Left renal cortex interstitium (tissue), 4 donors: Measurements from ENCODE around the gene CNOT2. TPM values are rescaled to one million over a fixed set of nuclear protein-coding genes. Genes with fewer than 3 reads are reported as not detected.

Source experiments
- DNase-seq, 4 donors: peaks; one replicate each; pipeline ENCODE4 v3.0.0-alpha.2; 2013; ENCODE audit warnings: low read depth in 4 of 4, low spot score in 2 of 4, missing footprints in 1 of 4
- polyA plus RNA-seq, 4 donors: library from polyadenylated mRNA; unstranded; fragments of 120-200 nt; gene quantifications; one replicate each; pipeline ENCODE4 v1.2.1, GENCODE V29; 2013; ENCODE audit not compliant: insufficient read length in 4 of 4

The CNOT2 gene
- polyA plus RNA-seq, 4 donors = 108 to 137 (median 125) TPM

DNA sequence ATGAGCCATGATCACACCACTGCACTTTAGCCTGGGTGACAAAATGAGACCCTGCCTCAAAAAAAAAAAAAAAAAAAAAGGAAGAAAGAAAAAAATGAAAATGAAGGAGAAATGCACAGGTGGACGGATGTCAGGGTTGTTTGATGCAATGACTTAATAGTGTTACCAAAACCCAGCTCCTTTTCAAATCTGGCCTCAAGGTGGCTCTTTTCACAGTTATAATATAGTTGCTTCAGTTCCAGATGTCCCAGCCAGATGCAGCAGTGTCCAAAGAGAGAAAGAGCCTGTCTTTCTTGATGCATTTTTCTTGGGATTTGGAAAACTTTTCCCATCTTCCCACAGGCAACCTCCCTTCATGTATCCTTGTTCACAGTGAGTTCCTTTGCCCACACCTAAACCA lies 159.4 kb downstream of the CNOT2 start:
- no peak for DNase-seq

DNA sequence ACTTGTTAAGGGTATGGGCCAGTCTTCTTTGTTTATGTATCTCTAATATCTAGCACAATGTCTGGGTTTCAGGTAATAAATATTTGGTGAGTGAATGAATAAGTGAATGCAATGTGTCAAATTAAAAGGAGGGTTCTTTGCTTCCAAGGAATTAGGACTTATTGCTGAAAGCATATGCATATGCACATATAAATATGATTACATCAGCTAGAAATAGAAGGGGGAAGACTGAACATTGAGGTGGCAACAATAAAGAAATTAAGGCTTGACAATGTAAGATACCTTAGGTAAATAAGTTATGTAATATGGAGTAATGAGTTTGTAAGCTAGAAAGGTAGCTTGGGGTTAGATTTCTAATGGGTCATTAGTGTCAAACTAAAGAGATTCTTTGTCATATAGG lies 160.6 kb downstream of the CNOT2 start:
- DNase-seq = no peak

Other genes starting within 250 kb of the CNOT2 start
- gene KCNMB4, start 122.9 kb downstream of the CNOT2 start, polyA plus RNA-seq = 10 to 100 TPM; 14.9 to 30.2 (median 24.6) TPM